Fibroblast of pulmonary artery (primary cell): ENCODE data around the gene KIF5C.

Source experiments
- DNase-seq: peaks from one replicate; pipeline ENCODE4 v3.0.0-alpha.2; 2010; ENCODE audit warnings: low read depth
- H3K4me3 ChIP-seq: replicated peaks from 2 replicates; pipeline ENCODE4 v1.5.1; 2011; ENCODE audit warnings: low read depth, mild to moderate bottlenecking, control low read depth, low read length, moderate library complexity
- CTCF ChIP-seq: IDR thresholded peaks from 2 replicates; pipeline ENCODE4 v1.5.1; 2011; ENCODE audit warnings: mild to moderate bottlenecking, control low read depth, low read length, inconsistent platforms; ENCODE audit errors: missing control alignments

Gene KIF5C

GRCh38 chr2:148875387-148876051, 492 bp downstream of the KIF5C start:
- TF ChIP-seq CTCF: no peak
- H3K4me3 ChIP-seq: no peak overlapping the region
- DNase-seq: no peak

- DNase-seq: no peak
- TF ChIP-seq CTCF: no peak
- no peak overlapping the region for H3K4me3 ChIP-seq
These were observed 1.2 kb downstream of the KIF5C start for GRCh38 chr2:148876202-148876594.

DNA sequence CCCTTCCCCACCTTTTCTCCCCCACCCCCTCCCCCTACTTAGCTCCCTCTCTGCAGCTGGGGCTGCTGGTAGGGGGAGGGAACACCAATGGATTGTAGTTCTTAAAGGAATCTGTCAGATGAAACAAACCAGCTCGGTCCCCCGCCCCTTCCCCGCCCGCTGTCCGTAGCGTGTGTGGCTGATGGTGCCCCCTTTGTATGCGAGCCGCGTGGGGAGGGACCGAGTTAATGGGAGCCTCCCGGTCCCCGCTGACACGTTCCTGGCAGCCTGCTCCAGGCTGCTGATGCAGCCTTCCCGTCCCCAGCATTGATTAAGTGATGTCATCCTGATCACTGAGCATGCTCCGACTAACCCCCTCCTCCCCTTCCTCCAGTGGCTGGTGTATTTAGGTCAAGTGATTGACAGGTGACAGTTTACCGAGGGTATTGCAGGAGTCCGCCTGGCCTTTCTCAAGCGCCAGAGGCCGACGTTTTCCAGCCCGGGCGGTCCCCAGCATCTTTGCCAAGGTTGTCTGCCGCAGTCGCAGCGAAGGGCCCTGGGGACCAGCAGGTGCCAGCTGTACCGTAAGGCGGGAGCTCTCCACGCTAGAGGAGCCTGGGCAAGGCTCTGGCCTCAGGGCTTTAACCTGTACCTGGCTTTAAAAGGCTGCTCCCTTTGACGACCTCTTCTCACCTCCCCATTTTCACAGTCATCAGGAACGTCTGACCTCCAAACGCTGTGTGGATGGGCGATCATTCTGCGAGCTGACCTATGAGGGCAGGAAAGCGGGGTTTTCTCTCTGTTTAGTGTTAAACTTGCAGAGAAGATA, 1.8 kb downstream of the KIF5C start:
- TF ChIP-seq CTCF: no peak
- no peak for DNase-seq
- H3K4me3 ChIP-seq: no peak overlapping the region

GRCh38 chr2:148877403-148877740, 2.3 kb downstream of the KIF5C start:
- no peak overlapping the region for H3K4me3 ChIP-seq
- no peak for TF ChIP-seq CTCF

GRCh38 chr2:148880636-148881035, 5.6 kb downstream of the KIF5C start:
- no peak for DNase-seq
- no peak overlapping the region for H3K4me3 ChIP-seq
- TF ChIP-seq CTCF: no peak

More at GRCh38 chr2:148877403-148877740, 2.3 kb downstream of the KIF5C start:
- no peak for DNase-seq

- no peak for DNase-seq
- TF ChIP-seq CTCF: no peak
- H3K4me3 ChIP-seq: no peak overlapping the region
These were observed 7.0 kb downstream of the KIF5C start for GRCh38 chr2:148882051-148882450.
